GM18526 (cell line): ENCODE data around the gene TNFRSF9.

Experiments
- POLR2A ChIP-seq: IDR thresholded peaks from 3 replicates; pipeline ENCODE4 v1.6.1; 2011; ENCODE audit not compliant: insufficient read length; ENCODE audit errors: extremely low read depth

TNFRSF9 gene

DNA sequence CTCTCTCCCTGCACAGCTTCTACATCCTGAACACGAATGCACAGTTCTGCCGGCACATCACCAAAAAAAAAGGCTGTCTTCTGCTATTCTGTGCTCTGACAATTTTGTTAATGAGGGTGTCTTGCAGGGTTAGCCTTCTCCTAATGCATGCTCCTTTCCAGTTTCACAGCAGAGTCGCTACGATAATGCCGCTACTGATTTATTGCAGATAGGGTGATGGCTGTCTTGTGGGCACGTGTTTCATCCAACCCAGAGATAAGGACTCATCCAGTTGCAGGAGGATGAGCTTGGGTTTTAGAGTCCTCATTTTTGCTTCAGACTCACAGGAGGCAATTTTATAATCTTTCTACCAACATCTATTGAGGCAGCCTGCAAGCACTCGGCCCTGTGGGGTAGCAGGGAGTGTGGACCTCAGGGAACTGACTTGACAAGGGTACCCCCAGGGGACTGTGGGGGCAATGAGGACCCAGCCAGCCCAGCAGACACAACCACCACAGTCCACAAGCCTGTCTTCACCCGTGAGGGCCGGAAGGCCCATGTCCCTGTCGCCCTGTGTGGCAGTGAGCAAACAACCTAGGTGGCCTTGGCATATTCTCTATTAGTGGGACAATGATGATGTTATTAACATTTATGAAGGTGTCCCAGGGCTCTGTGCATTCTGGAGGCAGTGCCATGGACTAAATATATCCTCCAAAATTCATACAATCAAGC, 72.4 kb downstream of the TNFRSF9 start:
- no peak for TF ChIP-seq POLR2A

DNA sequence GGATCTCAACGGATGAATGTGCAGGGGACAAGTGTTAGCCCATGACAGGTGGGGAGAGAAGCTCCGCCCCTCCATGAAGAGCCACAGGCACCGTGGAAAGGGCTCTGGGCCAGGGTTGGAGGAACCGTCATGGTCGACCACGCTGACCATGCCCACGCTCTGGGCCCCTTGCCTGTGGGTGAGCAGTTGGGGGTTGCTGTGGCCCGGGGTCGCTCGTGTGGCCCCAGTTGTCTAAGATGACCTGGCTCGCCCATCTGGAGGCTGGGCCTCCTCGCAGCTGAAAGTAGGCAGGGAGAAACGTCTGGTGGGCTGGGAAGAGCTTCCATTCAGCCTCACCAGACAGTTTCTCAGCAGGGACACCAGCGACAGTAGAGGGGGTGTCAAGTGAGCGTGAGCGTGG, 74.7 kb downstream of the TNFRSF9 start:
- TF ChIP-seq POLR2A = no peak
